Motor neuron (in vitro differentiated cells): ENCODE results near the gene CLP1. TPM values are rescaled to one million over a fixed set of nuclear protein-coding genes. Genes with fewer than 3 reads are reported as not detected.
A peak's percentile ranks its signal among the peaks of the same experiment; 100 is the strongest.
"Not testable (repeated sequence)": the region's sequence is repeated elsewhere in the genome, so short reads cannot be mapped to it uniquely, and the experiment has no call there.

ENCODE experiments used
- ATAC-seq, 8 experiments: fragments of 200-7000 bp; cut with Tn5 transposase; replicated peaks in 6 of 8; 2 replicates each; pipeline ENCODE4 v1.8.0; 2021; ENCODE audit warnings: mild to moderate bottlenecking in 8 of 8, moderate library complexity in 8 of 8
- H3K27ac ChIP-seq, 2 donors: fragments of 250-450 bp; sonication (Bioruptor Pico); 2 replicates each; pipeline ENCODE4 v1.9.0; 2021; ENCODE audit warnings: antibody characterized with exemption in 2 of 2, mild to moderate bottlenecking in 2 of 2, moderate library complexity in 1 of 2
- H3K4me1 ChIP-seq, 2 donors: fragments of 250-450 bp; sonication (Bioruptor Pico); replicated peaks in 1 of 2; 2 replicates each; pipeline ENCODE4 v1.6.1; 2021; ENCODE audit warnings: antibody characterized with exemption in 2 of 2, mild to moderate bottlenecking in 2 of 2, moderate library complexity in 1 of 2
- H3K4me3 ChIP-seq, 5 donors: fragments of 250-450 bp; sonication (Bioruptor Pico); 2 replicates each; pipeline ENCODE4 v1.9.0; 2021; ENCODE audit warnings: antibody characterized with exemption in 5 of 5, mild to moderate bottlenecking in 5 of 5, moderate library complexity in 4 of 5
- WGBS, 10 experiments: fragments of 450-650 bp; shearing (Covaris generic); methylation state at CpG; one replicate each; pipeline ENCODE4 v1.0.0; 2022; 5-methylcytosine and 5-hydroxymethylcytosine counted together
- in situ Hi-C, 9 experiments: fragments of 400-800 bp; cut with MboI; loops; one replicate each; pipeline ENCODE4 v1.15.0; 2021; ENCODE audit warnings: low sequenced_read_pairs in 9 of 9, low pct_unique_long_range_greater_than_20kb in 2 of 9; ENCODE audit not compliant: unreplicated experiment in 9 of 9
- total RNA-seq, 8 experiments: library from RNA; unstranded; fragments of 300-600 nt; gene quantifications; 2 replicates each; pipeline versions ENCODE4 v1.2.3 to v1.2.4, GENCODE V29; 2022

CLP1 gene
- total RNA-seq, 8 experiments from 2014 or later: 9.9 to 19.0 (median 12.9) TPM

DNA sequence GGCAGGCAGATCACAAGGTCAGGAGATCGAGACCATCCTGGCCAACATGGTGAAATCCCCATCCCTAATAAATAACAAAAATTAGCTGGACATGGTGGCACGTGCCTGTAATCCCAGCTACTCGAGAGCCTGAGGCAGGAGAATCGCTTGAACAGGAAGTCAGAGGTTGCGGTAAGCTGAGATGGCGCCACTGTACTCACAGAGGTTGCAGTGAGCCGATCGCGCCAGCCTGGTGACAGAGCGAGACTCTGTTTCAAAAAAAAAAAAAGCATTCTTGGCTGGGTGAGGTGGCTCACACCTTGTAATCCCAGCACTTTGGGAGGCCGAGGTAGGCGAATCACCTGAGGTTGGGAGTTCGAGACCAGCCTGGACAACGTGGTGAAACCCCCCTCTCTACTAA, 5.3 kb upstream of the CLP1 start:
- H3K4me3 ChIP-seq, ATAC-seq, H3K27ac ChIP-seq, in situ Hi-C loops: not testable (repeated sequence)
- WGBS, 10 experiments: 20 to 100% (median 75%) methylated on average over 1 to 10 of the region's 14 CpGs; no CpG with 5 or more reads in 3 of the 10 experiments
- H3K4me1 ChIP-seq: peaks cover 25 to 31% of the 10 kb centered on the region in 2 donors

DNA sequence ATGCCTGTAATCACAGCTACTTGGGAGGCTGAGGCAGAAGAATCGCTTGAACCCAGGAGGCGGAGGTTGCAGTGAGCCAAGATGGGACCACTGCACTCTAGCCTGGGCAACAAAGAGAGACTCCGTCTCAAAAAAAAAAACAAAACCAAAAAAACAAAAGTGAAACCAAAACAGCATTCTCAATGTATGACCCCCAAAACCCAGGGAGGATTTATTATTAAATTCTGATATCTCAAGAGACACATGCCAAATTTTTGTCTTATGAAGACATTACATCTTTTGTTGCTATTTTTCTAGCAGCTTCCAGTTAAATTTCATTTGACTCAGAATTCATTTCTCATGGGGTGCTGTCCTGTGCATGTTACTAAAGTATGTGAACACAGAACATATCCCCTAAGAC, 4.9 kb upstream of the CLP1 start:
- in situ Hi-C loops: no loop called here
- 60 to 100% (median 86%) methylated on average over 1 to 3 of the region's 3 CpGs; no CpG with 5 or more reads in 3 of the 10 experiments for WGBS, 10 experiments
- no peak for ATAC-seq

DNA sequence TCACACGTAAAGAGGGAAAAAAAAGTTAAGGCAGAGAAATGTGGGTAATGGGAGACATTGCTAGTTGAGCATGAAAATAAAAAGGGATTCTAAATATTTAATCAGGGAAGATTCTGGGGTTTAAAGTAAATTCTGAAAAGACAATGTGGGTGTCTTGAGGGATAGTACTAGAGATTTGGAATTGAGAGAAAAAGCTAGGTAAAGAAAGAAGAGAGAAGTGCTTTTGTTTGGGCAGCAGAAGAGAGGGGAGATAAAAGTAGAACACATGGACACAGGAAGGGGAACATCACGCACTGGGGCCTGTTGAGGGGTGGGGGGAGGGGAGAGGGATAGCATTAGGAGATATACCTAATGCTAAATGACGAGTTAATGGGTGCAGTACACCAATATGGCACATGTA, 4.4 kb upstream of the CLP1 start:
- in situ Hi-C loops: no loop called here
- no peak overlapping the region for H3K27ac ChIP-seq
- H3K4me3 ChIP-seq: no peak overlapping the region

More for the DNA sequence above, 4.9 kb upstream of the CLP1 start:
- no peak overlapping the region for H3K4me3 ChIP-seq
- H3K27ac ChIP-seq: no peak overlapping the region
- peaks cover 21 to 26% of the 10 kb centered on the region in 2 donors for H3K4me1 ChIP-seq

DNA sequence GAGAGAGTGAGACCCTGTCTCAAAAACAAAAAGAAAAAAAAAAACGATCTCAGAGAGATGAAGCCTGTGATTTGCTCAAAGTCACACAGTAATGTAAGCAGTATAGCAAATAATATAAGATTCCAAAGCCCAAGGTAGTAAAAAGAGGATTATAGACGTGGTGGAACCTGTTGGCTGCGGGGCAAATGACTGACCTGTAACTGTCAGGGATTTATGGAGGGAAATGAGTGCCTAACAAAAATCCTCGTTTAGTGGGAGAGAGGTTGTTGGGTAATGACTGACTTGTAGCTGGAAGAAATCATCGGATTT, 723 bp upstream of the CLP1 start:
- WGBS, 10 experiments: 0 to 48% (median 15%) methylated on average over 2 to 4 of the region's 5 CpGs; no CpG with 5 or more reads in 2 of the 10 experiments
- peak overlapping the region; percentile 44 to 75 (median 67) for H3K4me3 ChIP-seq
- no peak for ATAC-seq
- peak overlapping the region; percentile 75 to 86 for H3K27ac ChIP-seq
- peaks cover 3 to 11% of the 10 kb centered on the region in 2 donors for H3K4me1 ChIP-seq
- in situ Hi-C loops: no loop called here

More for the DNA sequence above, 4.4 kb upstream of the CLP1 start:
- ATAC-seq: no peak
- peaks cover 17 to 22% of the 10 kb centered on the region in 2 donors for H3K4me1 ChIP-seq
- 30 to 82% (median 50%) methylated on average over 1 to 2 of the region's 3 CpGs; no CpG with 5 or more reads in 1 of the 10 experiments for WGBS, 10 experiments

DNA sequence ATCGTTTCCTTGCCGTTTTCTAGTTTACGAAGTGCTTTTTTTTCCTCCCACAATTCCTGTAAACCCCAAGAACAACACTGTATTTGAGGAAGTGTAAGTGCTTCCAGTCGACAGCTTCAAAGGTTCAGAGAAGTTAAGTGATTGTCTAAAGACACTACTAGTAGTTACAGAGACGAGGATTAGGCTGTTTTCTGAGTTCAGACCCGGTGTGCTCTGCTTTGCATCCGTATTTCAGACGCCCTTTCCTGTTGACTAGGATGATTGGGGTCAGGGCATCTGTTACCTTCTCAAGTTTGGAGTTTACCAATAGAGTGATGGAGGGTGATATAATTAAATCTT, 430 bp downstream of the CLP1 start:
- WGBS, 10 experiments: 0 to 20% (median 0%) methylated on average over 1 to 8 of the region's 8 CpGs
- H3K4me1 ChIP-seq: peaks cover 3 to 11% of the 10 kb centered on the region in 2 donors
- ATAC-seq: peak in 3 of 8 experiments; percentile 5 to 28 (median 17)
- in situ Hi-C loops: no loop called here
- H3K4me3 ChIP-seq: peak overlapping the region; percentile 44 to 75 (median 67)
- H3K27ac ChIP-seq: no peak overlapping the region

DNA sequence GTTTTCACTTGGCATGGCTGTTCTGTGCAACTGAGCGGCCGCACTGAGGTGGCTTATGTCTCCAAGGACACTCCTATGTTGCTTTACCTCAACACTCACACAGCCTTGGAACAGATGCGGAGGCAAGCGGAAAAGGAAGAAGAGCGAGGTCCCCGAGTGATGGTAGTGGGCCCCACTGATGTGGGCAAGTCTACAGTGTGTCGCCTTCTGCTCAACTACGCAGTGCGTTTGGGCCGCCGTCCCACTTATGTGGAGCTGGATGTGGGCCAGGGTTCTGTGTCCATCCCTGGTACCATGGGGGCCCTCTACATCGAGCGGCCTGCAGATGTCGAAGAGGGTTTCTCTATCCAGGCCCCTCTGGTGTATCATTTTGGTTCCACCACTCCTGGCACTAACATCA, 2.1 kb downstream of the CLP1 start:
- H3K4me1 ChIP-seq: peaks cover 3 to 11% of the 10 kb centered on the region in 2 donors
- H3K4me3 ChIP-seq: no peak overlapping the region
- no peak for ATAC-seq
- no peak overlapping the region for H3K27ac ChIP-seq
- WGBS, 10 experiments: 92 to 100% (median 97%) methylated on average over 2 to 12 of the region's 14 CpGs; no CpG with 5 or more reads in 3 of the 10 experiments
- in situ Hi-C loops: no loop called here

DNA sequence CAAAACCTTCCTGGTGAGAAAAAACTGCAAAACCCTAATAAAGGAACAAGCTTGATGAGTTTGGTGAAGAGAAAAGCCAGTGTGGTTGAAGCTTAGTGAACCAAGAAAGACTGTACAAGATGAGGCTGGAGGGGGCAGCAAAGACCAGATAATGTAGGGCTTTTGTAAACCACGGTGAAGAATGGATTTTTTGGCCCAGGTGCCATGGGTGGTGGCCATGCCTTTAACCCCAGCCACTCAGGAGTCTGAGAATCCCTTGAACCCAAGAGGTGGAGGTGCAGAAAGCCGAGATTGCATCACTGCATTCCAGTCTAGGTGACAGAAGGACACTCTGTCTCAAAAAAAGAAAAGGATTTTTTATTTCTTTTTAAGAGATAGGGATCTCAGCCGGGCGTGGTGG, 5.3 kb downstream of the CLP1 start:
- H3K4me1 ChIP-seq: peaks cover 8 to 10% of the 10 kb centered on the region in 2 donors
- no peak for ATAC-seq
- in situ Hi-C loops: no loop called here
- 43 to 100% (median 80%) methylated on average over 1 to 3 of the region's 4 CpGs; no CpG with 5 or more reads in 4 of the 10 experiments for WGBS, 10 experiments
- no peak overlapping the region for H3K27ac ChIP-seq
- no peak overlapping the region for H3K4me3 ChIP-seq

DNA sequence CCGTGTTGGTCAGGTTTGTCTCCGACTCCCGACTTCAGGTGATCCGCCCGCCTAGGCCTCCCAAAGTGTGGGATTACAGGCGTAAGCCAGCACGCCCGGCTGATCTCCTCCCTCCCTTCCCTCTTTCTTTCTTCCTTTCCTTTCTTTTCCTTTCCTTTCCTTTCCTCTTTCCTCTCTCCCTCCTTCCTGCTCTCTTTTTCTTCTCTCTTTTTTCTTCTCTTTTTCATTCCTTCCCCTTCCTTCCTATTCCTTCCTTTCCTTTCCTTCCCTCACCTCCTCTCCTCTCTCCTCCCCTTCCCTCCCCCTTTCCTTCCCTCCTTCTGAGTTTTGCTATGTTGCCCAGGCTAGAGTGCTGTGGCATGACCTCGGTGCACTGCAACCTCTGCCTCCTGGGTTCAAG, 6.4 kb downstream of the CLP1 start:
- no peak for ATAC-seq
- in situ Hi-C loops: no loop called here
- H3K27ac ChIP-seq: no peak overlapping the region
- no peak overlapping the region for H3K4me3 ChIP-seq
- 33 to 84% (median 81%) methylated on average over 1 to 9 of the region's 9 CpGs; no CpG with 5 or more reads in 3 of the 10 experiments for WGBS, 10 experiments
- H3K4me1 ChIP-seq: peaks cover 5 to 6% of the 10 kb centered on the region in 2 donors

DNA sequence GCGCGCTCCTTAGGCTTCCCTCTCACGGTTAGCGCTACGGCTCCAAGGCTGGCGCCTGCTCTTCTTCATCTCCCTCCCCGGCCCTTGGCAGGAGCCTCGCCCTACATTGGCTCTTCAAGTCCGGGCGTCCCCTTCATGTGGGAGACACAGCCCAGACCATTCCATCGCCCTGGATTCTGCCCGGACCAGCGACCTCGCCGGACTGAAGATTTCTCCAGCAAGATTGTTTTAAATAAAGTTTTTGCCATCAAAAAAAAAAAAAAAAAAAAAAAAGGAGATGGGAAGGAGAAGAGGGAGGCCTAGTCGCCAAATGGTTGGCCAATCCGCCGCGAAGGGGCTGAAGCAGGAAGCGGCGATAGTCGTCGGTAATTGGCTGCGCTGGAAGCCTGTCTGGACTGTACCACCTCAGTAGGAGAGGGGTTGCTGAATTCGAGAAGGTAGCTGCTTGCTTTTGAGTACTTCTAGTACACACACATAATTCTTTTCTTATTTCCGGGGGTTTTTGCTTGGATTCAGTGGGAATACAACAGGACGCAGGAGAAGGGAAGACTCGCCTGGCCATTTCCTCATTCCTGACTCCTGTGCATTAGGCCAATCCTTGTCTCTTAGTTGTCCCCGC, 9.7 kb downstream of the CLP1 start:
- peak; percentile 66 to 82 (median 76) for ATAC-seq
- in situ Hi-C loops: no loop called here
- peaks cover 11 to 12% of the 10 kb centered on the region in 2 donors for H3K4me1 ChIP-seq
- H3K27ac ChIP-seq: peak overlapping the region; percentile 99 to 100
- 0 to 1% (median 0%) methylated on average over 1 to 19 of the region's 29 CpGs for WGBS, 10 experiments
- H3K4me3 ChIP-seq: peak overlapping the region; percentile 44 to 91 (median 66)

DNA sequence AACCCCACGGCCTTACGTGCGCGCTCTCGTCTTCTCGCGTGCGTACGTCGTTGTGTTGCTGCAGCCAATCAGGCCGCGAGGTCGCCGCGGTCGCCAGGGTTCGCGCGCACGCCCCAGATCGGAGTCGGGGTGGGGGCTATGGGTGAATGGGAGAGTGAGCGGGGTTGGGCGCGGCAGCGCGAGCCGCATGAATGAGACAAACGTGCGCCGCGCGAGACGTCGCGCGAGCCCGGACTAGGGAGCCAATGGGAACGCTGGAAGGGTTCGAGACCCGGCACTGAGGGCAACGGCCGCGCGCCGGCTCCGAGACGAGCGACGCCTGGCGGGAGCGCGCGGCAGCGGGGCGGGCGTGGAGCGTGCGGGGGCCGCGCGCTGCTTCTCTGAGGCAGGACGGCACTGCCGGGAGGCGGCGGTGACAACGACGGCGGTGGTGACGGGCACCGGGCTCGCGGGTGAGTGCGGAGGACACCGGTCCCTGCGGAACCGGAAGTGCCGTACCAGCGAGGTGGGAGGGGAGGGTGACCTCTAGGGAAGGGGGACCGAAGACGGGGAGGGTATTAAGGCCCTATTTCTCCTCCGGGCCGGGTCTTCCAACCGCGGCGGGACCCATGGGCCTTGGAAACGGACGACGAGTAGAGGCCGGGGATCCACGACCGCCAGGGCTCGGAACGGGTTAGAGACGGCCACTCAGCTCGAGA, 10.3 kb downstream of the CLP1 start, which contains the start of gene ZDHHC5:
Gene ZDHHC5, plus strand, starts transcription at position 379 of the 698 bp plus-strand sequence. CDS start 4,977 bp downstream, outside the sequence.
- ATAC-seq: peak; percentile 78 to 90 (median 89)
- Histone ChIP-seq H3K27ac (peak within 1 kb of the TSS; percentile 99 to 100), H3K4me3 (peak within 1 kb of the TSS; percentile 44 to 91 (median 66)), H3K4me1 (peaks cover 11 to 12% of the 10 kb centered on the region in 2 donors)
- in situ Hi-C loops: no loop called here
- 0% methylated on average over 6 to 9 of the region's 96 CpGs; no CpG with 5 or more reads in 7 of the 10 experiments for WGBS, 10 experiments

DNA sequence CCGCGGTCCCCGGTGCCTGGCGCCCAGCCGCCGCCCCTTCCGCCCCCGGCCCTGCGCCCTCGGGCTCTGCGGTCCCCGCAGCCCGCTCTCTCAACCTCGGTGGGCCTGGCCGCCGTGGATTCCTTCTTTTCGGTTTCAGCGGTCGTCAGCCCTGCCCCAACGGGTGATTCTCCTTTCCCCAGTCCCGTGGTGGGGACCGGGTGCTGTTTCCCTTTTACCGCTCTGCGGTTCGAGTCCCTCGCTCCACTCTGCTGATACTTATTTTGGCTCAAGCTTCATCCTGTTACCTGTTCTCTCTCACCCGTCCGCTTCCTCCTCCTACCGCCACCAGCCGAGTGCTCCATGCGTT, 10.8 kb downstream of the CLP1 start:
- in situ Hi-C loops: no loop called here
- H3K4me3 ChIP-seq: peak overlapping the region; percentile 44 to 91 (median 66)
- WGBS, 10 experiments: 0 to 10% (median 0%) methylated on average over 1 to 10 of the region's 31 CpGs; no CpG with 5 or more reads in 4 of the 10 experiments

DNA sequence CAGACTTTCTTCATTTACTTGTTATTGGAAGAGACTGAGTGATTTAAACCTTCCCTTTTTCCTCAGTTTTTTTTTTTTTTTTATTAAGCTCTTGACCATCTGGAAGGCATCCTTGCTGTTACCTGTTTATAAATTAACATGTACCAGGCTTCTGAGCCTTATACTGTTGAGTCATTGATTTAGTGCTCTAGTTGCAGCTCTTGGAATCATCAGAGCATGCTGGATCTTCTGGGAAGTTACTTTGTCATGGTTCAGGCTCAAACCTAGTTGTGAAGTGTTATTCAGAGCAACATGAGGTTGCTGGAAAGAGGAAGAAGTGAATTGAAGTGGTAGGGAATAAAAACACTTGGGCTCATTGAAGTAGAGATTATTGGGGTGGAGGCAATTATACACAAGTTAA, 16.7 kb downstream of the CLP1 start:
- ATAC-seq: peak in 1 of 8 experiments; percentile 46
- in situ Hi-C loops: no loop called here
- Histone ChIP-seq H3K4me1 (peaks cover 4% of the 10 kb centered on the region in 2 donors), H3K4me3 (no peak overlapping the region), H3K27ac (no peak overlapping the region)

More for the DNA sequence above, 10.8 kb downstream of the CLP1 start:
- Histone ChIP-seq H3K4me1 (peaks cover 11 to 12% of the 10 kb centered on the region in 2 donors), H3K27ac (peak overlapping the region; percentile 99 to 100)
- ATAC-seq: peak in 3 of 8 experiments; percentile 3 to 6 (median 5)

DNA sequence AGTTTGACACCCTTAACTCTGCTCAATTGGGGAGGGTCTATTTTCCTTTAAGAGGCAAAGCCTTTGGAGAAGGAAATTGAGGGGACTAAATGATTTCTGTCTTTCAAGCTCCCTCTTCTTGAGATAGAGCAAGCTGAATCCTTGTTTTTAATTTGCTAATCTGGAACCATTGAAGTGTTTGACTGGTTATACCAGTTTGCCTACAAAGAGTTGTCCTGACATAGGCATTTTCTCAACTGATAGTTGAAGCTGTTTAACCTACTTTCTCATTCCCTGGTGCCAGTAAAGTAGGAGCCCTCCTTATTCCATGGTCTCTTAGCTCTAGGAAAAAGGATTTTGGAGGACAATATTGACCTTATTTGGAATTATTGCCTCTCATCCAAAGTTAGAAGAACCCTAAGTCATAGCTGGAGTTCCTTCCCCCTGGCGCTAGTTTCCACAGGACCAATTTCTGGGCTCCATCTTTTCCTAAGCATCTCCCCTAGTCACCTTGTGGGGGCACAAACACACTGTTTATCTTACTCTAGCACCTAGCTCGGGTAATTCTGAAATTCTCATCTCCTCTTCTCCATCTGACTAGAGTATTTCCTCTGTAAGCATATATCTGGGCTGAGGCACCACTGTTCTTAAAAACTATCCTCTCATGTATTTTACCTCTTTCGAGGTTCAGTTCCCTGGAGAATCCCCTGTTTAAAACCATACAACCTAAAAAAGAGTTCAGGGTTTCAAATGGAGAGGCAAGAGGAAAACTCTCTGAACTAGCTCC, 17.8 kb downstream of the CLP1 start:
- 65 to 100% (median 96%) methylated on average over 1 to 3 of the region's 3 CpGs; no CpG with 5 or more reads in 1 of the 10 experiments for WGBS, 10 experiments
- Histone ChIP-seq H3K4me1 (no peaks in the 10 kb centered on the region), H3K4me3 (no peak overlapping the region), H3K27ac (no peak overlapping the region)
- ATAC-seq: no peak
- in situ Hi-C loops: no loop called here
